ENCODE results near the gene LRCH3.

The LRCH3 gene

GRCh38 chr3:197758512-197758911 lies 32.5 kb upstream of the LRCH3 start:
- no peak for TF ChIP-seq CTCF (IDR thresholded peaks at IDR 0.05; ENCODE audit: low read depth, low read length, missing control alignments)
- DNase-seq (ENCODE audit: low read depth) = no peak
- no peak overlapping the region for H3K4me3 ChIP-seq (ENCODE audit: low read depth, low read length)
- in situ Hi-C loops (cut with HindIII; ENCODE audit: low sequenced_read_pairs) = no loop called here

GRCh38 chr3:197761784-197762183 lies 29.3 kb upstream of the LRCH3 start:
- H3K4me3 ChIP-seq (ENCODE audit: low read depth, low read length) = no peak overlapping the region
- DNase-seq (ENCODE audit: low read depth) = no peak
- in situ Hi-C loops (cut with HindIII; ENCODE audit: low sequenced_read_pairs) = no loop called here
- TF ChIP-seq CTCF (IDR thresholded peaks at IDR 0.05; ENCODE audit: low read depth, low read length, missing control alignments) = no peak

- in situ Hi-C loops (cut with HindIII; ENCODE audit: low sequenced_read_pairs) = no loop called here
- TF ChIP-seq CTCF (IDR thresholded peaks at IDR 0.05; ENCODE audit: low read depth, low read length, missing control alignments) = no peak
- no peak for DNase-seq (ENCODE audit: low read depth)
- no peak overlapping the region for H3K4me3 ChIP-seq (ENCODE audit: low read depth, low read length)
Measured at GRCh38 chr3:197775317-197775716, 15.7 kb upstream of the LRCH3 start.

- in situ Hi-C loops (cut with HindIII; ENCODE audit: low sequenced_read_pairs) = no loop called here
- DNase-seq (ENCODE audit: low read depth) = no peak
- no peak overlapping the region for H3K4me3 ChIP-seq (ENCODE audit: low read depth, low read length)
- no peak for TF ChIP-seq CTCF (IDR thresholded peaks at IDR 0.05; ENCODE audit: low read depth, low read length, missing control alignments)
Measured at GRCh38 chr3:197782230-197782629, 8.8 kb upstream of the LRCH3 start.

GRCh38 chr3:197784019-197784585 lies 7.0 kb upstream of the LRCH3 start:
- no peak overlapping the region for H3K4me3 ChIP-seq (ENCODE audit: low read depth, low read length)
- no peak for DNase-seq (ENCODE audit: low read depth)
- TF ChIP-seq CTCF (IDR thresholded peaks at IDR 0.05; ENCODE audit: low read depth, low read length, missing control alignments) = no peak
- in situ Hi-C loops (cut with HindIII; ENCODE audit: low sequenced_read_pairs) = no loop called here

- H3K4me3 ChIP-seq (ENCODE audit: low read depth, low read length) = no peak overlapping the region
- TF ChIP-seq CTCF (IDR thresholded peaks at IDR 0.05; ENCODE audit: low read depth, low read length, missing control alignments) = no peak
- no peak for DNase-seq (ENCODE audit: low read depth)
- in situ Hi-C loops (cut with HindIII; ENCODE audit: low sequenced_read_pairs) = no loop called here
Measured at GRCh38 chr3:197787412-197787811, 3.6 kb upstream of the LRCH3 start.

- TF ChIP-seq CTCF (IDR thresholded peaks at IDR 0.05; ENCODE audit: low read depth, low read length, missing control alignments) = no peak
- in situ Hi-C loops (cut with HindIII; ENCODE audit: low sequenced_read_pairs) = no loop called here
- no peak overlapping the region for H3K4me3 ChIP-seq (ENCODE audit: low read depth, low read length)
- DNase-seq (ENCODE audit: low read depth) = no peak
Measured at GRCh38 chr3:197789309-197789708, 1.7 kb upstream of the LRCH3 start.

Data from astrocyte of the cerebellum (primary cell).